ENCODE results near the gene SORCS2.

Gene SORCS2

GRCh38 chr4:7428261-7429068 is 236.1 kb downstream of the SORCS2 start:
- no peak for DNase-seq (ENCODE audit: low spot score)

GRCh38 chr4:7429069-7429416 is 236.7 kb downstream of the SORCS2 start:
- no peak for DNase-seq (ENCODE audit: low spot score)

- DNase-seq (ENCODE audit: low spot score) = no peak
Measured at GRCh38 chr4:7429601-7430078, 237.3 kb downstream of the SORCS2 start.

- DNase-seq (ENCODE audit: low spot score) = no peak
Measured at GRCh38 chr4:7430368-7430964, 238.1 kb downstream of the SORCS2 start.

GRCh38 chr4:7430965-7431695 is 238.8 kb downstream of the SORCS2 start:
- DNase-seq (ENCODE audit: low spot score) = no peak

GRCh38 chr4:7431696-7432530 is 239.6 kb downstream of the SORCS2 start:
- DNase-seq (ENCODE audit: low spot score) = no peak

- no peak for DNase-seq (ENCODE audit: low spot score)
Measured at GRCh38 chr4:7432531-7433375, 240.4 kb downstream of the SORCS2 start.

- DNase-seq (ENCODE audit: low spot score) = no peak
Measured at GRCh38 chr4:7433376-7434140, 241.2 kb downstream of the SORCS2 start.

GRCh38 chr4:7434141-7434765 is 241.9 kb downstream of the SORCS2 start:
- DNase-seq (ENCODE audit: low spot score) = no peak

- no peak for DNase-seq (ENCODE audit: low spot score)
Measured at GRCh38 chr4:7434766-7435150, 242.4 kb downstream of the SORCS2 start, which contains the start of gene PSAPL1. PSAPL1 (minus strand) TSS chr4:7434930; CDS start chr4:7434879, 51 bp downstream.

- no peak for DNase-seq (ENCODE audit: low spot score)
Measured at GRCh38 chr4:7435471-7436061, 243.2 kb downstream of the SORCS2 start.

GRCh38 chr4:7436256-7436655 is 243.9 kb downstream of the SORCS2 start:
- no peak for DNase-seq (ENCODE audit: low spot score)

- no peak for DNase-seq (ENCODE audit: low spot score)
Measured at GRCh38 chr4:7439699-7440098, 247.4 kb downstream of the SORCS2 start.

- no peak for DNase-seq (ENCODE audit: low spot score)
Measured at GRCh38 chr4:7441201-7441600, 248.9 kb downstream of the SORCS2 start.

- no peak for DNase-seq (ENCODE audit: low spot score)
Measured at GRCh38 chr4:7442574-7443162, 250.3 kb downstream of the SORCS2 start.

- no peak for DNase-seq (ENCODE audit: low spot score)
Measured at GRCh38 chr4:7444314-7444713, 252.0 kb downstream of the SORCS2 start.

GRCh38 chr4:7444731-7445130 is 252.4 kb downstream of the SORCS2 start:
- no peak for DNase-seq (ENCODE audit: low spot score)

GRCh38 chr4:7447236-7447635 is 254.9 kb downstream of the SORCS2 start:
- DNase-seq (ENCODE audit: low spot score) = no peak

- DNase-seq (ENCODE audit: low spot score) = no peak
Measured at GRCh38 chr4:7448036-7448435, 255.7 kb downstream of the SORCS2 start.

Data from CD4-positive, alpha-beta T cell treated with Interleukin-2 at 100 ng/mL for 4 hours (primary cell).